Endothelial cell (in vitro differentiated cells): Measurements from ENCODE around the gene HABP2. TPM values are rescaled to one million over a fixed set of nuclear protein-coding genes. Genes with fewer than 3 reads are reported as not detected.

ENCODE experiments used
- DNase-seq: peaks from one replicate; pipeline ENCODE4 v3.0.0; 2021; ENCODE audit warnings: low spot score
- H3K27ac Mint-ChIP-seq: one replicate; pipeline ENCODE4 v1.8.0; 2021; ENCODE audit warnings: mixed read lengths, inconsistent platforms; ENCODE audit not compliant: unreplicated experiment
- H3K27me3 Mint-ChIP-seq: one replicate; pipeline ENCODE4 v1.8.0; 2021; ENCODE audit warnings: mild to moderate bottlenecking, moderate library complexity, mixed read lengths, inconsistent platforms; ENCODE audit not compliant: unreplicated experiment
- H3K36me3 Mint-ChIP-seq: one replicate; pipeline ENCODE4 v1.8.0; 2021; ENCODE audit warnings: mild to moderate bottlenecking, low read depth, mixed read lengths, inconsistent platforms; ENCODE audit not compliant: unreplicated experiment
- H3K4me1 Mint-ChIP-seq: one replicate; pipeline ENCODE4 v1.8.0; 2021; ENCODE audit warnings: mild to moderate bottlenecking, mixed read lengths, inconsistent platforms; ENCODE audit not compliant: unreplicated experiment
- H3K4me3 Mint-ChIP-seq: one replicate; pipeline ENCODE4 v1.8.0; 2021; ENCODE audit warnings: mild to moderate bottlenecking, mixed read lengths, inconsistent platforms; ENCODE audit not compliant: unreplicated experiment
- H3K9me3 Mint-ChIP-seq: one replicate; pipeline ENCODE4 v1.8.0; 2021; ENCODE audit warnings: mixed read lengths, inconsistent platforms; ENCODE audit not compliant: unreplicated experiment
- total RNA-seq: library from RNA; stranded (reverse); fragmentation: NEBNext Ultra II Directional; extraction: Animal tissue kit (Norgen Biotek cat#: 25700); gene quantifications from one replicate; pipeline ENCODE4 v1.2.1, GENCODE V29; 2021; ENCODE audit not compliant: unreplicated experiment
- TF ChIP-seq, protein P1 (sequence below): fragments of 200-600 bp; sonication (generic); IDR thresholded peaks from one replicate; pipeline ENCODE4 v1.5.0; 2021; ENCODE audit warnings: antibody characterized with exemption; ENCODE audit not compliant: unreplicated experiment

Gene HABP2
- total RNA-seq, 1 donor from 2014 or later, result not detected

DNA sequence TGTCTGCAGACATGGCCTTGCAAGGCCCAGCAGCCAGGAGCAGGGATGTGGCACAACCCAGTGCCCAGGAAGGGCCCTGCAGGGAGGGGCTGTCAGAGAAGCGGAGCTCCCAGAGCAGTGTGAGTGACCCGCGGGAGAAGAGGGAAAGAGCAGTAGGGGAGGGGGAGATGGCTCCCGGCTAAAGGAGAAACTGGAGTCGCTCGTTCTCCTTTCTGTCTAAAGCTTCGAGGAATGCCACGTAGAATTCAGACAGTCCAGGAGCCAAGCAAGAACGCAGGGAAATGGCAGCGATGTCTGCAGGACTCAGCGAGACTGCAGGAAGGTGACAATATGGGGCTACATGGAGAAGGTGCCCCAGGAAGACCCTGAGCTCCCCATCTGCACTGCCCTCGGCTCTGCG lies 22.4 kb upstream of the HABP2 start:
- Mint-ChIP-seq H3K27me3 (peaks cover 3% of the 10 kb centered on the region), H3K4me1 (no peaks in the 10 kb centered on the region), H3K27ac (no peak overlapping the region), H3K9me3 (no peaks in the 10 kb centered on the region), H3K4me3 (no peak overlapping the region), H3K36me3 (no peaks in the 10 kb centered on the region)
- DNase-seq, result no peak
- TF ChIP-seq, protein P1, sequence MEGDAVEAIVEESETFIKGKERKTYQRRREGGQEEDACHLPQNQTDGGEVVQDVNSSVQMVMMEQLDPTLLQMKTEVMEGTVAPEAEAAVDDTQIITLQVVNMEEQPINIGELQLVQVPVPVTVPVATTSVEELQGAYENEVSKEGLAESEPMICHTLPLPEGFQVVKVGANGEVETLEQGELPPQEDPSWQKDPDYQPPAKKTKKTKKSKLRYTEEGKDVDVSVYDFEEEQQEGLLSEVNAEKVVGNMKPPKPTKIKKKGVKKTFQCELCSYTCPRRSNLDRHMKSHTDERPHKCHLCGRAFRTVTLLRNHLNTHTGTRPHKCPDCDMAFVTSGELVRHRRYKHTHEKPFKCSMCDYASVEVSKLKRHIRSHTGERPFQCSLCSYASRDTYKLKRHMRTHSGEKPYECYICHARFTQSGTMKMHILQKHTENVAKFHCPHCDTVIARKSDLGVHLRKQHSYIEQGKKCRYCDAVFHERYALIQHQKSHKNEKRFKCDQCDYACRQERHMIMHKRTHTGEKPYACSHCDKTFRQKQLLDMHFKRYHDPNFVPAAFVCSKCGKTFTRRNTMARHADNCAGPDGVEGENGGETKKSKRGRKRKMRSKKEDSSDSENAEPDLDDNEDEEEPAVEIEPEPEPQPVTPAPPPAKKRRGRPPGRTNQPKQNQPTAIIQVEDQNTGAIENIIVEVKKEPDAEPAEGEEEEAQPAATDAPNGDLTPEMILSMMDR, result no peak

DNA sequence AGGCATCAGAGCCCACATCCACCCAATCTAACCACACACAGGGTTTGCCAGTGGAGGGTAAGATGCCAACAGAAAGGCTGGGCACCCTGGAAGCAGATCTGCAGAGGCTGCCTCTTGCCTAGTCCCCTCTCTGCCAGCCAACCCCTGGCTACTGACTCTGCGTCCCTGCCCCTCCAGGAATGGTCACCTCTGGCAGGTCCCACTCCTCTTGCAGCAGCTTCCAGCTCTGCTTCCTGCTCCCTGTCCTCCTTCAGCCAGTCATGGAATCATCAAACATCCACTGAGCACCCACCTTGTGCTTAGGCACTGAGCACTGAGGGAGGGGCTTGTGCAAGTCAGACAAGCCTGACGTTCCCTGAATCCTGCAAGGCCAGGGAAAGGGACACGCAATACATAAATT lies 20.1 kb upstream of the HABP2 start:
- H3K9me3 Mint-ChIP-seq, result no peaks in the 10 kb centered on the region
- no peak for DNase-seq
- H3K4me1 Mint-ChIP-seq, result no peaks in the 10 kb centered on the region
- no peak overlapping the region for H3K27ac Mint-ChIP-seq
- H3K36me3 Mint-ChIP-seq, result no peaks in the 10 kb centered on the region
- H3K27me3 Mint-ChIP-seq, result peaks cover 3% of the 10 kb centered on the region
- TF ChIP-seq, protein P1, result no peak
- no peak overlapping the region for H3K4me3 Mint-ChIP-seq

DNA sequence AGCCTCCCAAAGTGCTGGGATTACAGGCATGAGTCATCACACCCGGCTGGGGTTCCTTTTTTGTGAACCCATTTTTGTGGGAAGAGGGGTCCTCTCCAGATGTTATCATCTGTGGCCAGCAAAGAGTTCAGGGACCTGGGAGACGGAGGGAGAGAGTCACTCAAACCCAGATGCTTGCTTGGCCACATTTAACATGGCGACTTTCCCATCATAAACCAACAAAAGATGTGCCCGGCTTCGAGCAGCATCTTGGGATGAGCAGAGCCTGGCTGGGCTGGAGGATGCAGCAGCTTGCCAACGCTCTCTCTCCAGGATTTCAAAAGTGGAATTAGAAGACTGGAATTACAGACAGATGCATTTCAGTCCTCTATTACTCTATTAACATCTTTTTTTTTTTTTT lies 19.1 kb upstream of the HABP2 start:
- H3K4me3 Mint-ChIP-seq, result no peak overlapping the region
- H3K27ac Mint-ChIP-seq, result no peak overlapping the region
- no peak for DNase-seq
- TF ChIP-seq, protein P1, result no peak
- H3K9me3 Mint-ChIP-seq, result no peaks in the 10 kb centered on the region
- peaks cover 3% of the 10 kb centered on the region for H3K27me3 Mint-ChIP-seq
- H3K4me1 Mint-ChIP-seq, result no peaks in the 10 kb centered on the region
- no peaks in the 10 kb centered on the region for H3K36me3 Mint-ChIP-seq

DNA sequence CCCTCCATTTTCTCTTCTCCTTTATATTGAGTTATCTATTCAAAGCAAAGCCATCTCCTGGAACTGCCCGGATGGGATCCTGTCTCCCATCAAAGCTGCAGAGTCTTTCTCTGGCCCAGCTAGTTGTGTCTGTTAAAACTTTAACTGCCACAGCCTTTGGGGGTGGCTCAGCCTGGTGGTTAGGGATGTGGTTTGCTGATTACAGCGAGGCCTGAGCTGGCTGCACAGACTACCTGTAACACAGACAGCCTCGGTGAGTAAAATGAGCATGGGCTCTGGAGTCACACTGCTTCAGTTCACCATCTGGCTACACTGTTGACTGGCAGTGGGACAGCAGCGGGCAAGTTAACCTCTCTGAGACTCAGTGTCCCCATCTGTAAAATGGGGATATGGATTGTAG lies 18.4 kb upstream of the HABP2 start:
- H3K36me3 Mint-ChIP-seq, result no peaks in the 10 kb centered on the region
- DNase-seq, result no peak
- no peak overlapping the region for H3K4me3 Mint-ChIP-seq
- TF ChIP-seq, protein P1, result no peak
- H3K27me3 Mint-ChIP-seq, result peaks cover 3% of the 10 kb centered on the region
- no peak overlapping the region for H3K27ac Mint-ChIP-seq
- H3K9me3 Mint-ChIP-seq, result no peaks in the 10 kb centered on the region
- H3K4me1 Mint-ChIP-seq, result peaks cover 4% of the 10 kb centered on the region

DNA sequence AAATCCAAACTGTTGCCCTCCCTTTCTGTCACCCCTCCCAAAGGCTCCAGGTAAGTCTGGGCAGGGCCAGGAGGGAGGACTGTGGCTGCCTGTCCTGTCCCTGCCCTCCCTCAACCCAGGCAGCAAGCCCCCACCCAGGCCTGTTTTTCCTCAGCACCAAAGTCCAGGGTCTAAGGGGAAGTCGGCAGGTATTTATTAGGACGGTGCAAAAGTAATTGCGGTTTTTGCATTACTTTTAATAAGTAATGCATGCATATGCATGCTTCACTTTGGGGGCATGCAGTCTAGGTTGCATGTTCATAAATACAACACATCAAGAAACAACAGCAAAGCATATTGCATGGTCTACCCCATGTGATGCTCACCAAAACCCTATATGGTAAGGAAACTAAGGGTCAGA lies 15.2 kb upstream of the HABP2 start:
- Mint-ChIP-seq H3K27ac (no peak overlapping the region), H3K27me3 (no peaks in the 10 kb centered on the region), H3K4me1 (peaks cover 5% of the 10 kb centered on the region), H3K9me3 (no peaks in the 10 kb centered on the region), H3K36me3 (no peaks in the 10 kb centered on the region), H3K4me3 (no peak overlapping the region)
- DNase-seq, result no peak
- TF ChIP-seq, protein P1, result no peak
